Erythroblast (primary cell): ENCODE results near the gene GPR87.

Source experiments
- GATA1 ChIP-seq: IDR thresholded peaks from 2 replicates; pipeline ENCODE4 v1.6.1; 2011; ENCODE audit warnings: low read depth, mild to moderate bottlenecking, control low read depth, low read length, moderate library complexity
- POLR2A ChIP-seq: IDR thresholded peaks from 2 replicates; pipeline ENCODE4 v1.6.1; 2011; ENCODE audit warnings: mild to moderate bottlenecking, low read length

DNA sequence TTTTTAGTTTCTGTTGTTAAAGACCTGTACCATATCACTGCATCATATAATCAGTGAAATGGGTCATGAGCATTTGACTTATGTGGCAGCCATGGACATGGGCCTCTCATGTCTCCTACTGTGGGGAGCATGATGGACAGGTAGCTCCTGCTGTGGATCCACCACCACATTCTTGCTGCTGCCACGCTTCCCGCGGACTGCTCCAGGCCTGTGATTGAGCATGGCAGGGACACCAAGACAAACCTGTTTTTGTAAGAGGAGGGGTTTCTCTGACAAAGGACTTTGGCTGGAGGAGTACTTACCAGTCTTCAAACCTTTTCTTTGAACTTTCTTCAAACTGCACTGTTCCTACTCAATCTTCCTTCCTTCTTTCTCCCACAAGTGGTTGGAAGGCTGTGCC is 20.4 kb downstream of the GPR87 start:
- TF ChIP-seq POLR2A (no peak), GATA1 (no peak)
